Ascending aorta (tissue), 2 donors: ENCODE data around the gene SAXO2. TPM values are rescaled to one million over a fixed set of nuclear protein-coding genes. Genes with fewer than 3 reads are reported as not detected.
"Not testable (repeated sequence)": the region's sequence is repeated elsewhere in the genome, so short reads cannot be mapped to it uniquely, and the experiment has no call there.

Experiments used
- DNase-seq, 2 donors: peaks; one replicate each; pipeline ENCODE4 v3.0.0-alpha.2; 2019; ENCODE audit warnings: low spot score in 2 of 2
- H3K27ac ChIP-seq, 2 donors: fragments of 200-600 bp; sonication (generic); one replicate each; pipeline ENCODE4 v1.5.1; 2016 to 2017; ENCODE audit warnings: mild to moderate bottlenecking in 1 of 2
- H3K27me3 ChIP-seq: fragments of 200-600 bp; sonication (generic); one replicate; pipeline ENCODE4 v1.5.1; 2017
- H3K36me3 ChIP-seq, 2 donors: fragments of 200-600 bp; sonication (generic); one replicate each; pipeline ENCODE4 v1.5.1; 2016
- H3K4me1 ChIP-seq, 2 donors: fragments of 200-600 bp; sonication (generic); one replicate each; pipeline ENCODE4 v1.5.1; 2016 to 2017; ENCODE audit warnings: mild to moderate bottlenecking in 1 of 2
- H3K4me3 ChIP-seq, 2 donors: fragments of 200-600 bp; sonication (generic); one replicate each; pipeline ENCODE4 v1.5.1; 2016 to 2017; ENCODE audit warnings: mild to moderate bottlenecking in 1 of 2
- H3K9me3 ChIP-seq, 2 donors: fragments of 200-600 bp; sonication (generic); one replicate each; pipeline ENCODE4 v1.5.1; 2016
- intact Hi-C: fragments of 100-400 bp; cut with DNase I; formaldehyde crosslinking; loops from one replicate; pipeline ENCODE4 v1.15.1; 2023
- total RNA-seq: library from RNA; depleted of rRNA; stranded (reverse); fragments of >200 nt; gene quantifications from one replicate; pipeline ENCODE4 v1.1.0, GENCODE V29; 2016
- TF ChIP-seq, protein P1 (sequence below), 3 experiments: fragments of 200-600 bp in 2 of 3; fragments of 450-650 bp in 1 of 3; sonication (generic) in 2 of 3; IDR thresholded peaks; one replicate each; pipeline ENCODE4 v1.5.1; 2016 to 2019; ENCODE audit warnings: antibody characterized with exemption in 3 of 3, mild to moderate bottlenecking in 1 of 3, moderate library complexity in 1 of 3

Gene SAXO2
- total RNA-seq, 1 donor from 2014 or later, result not detected

DNA sequence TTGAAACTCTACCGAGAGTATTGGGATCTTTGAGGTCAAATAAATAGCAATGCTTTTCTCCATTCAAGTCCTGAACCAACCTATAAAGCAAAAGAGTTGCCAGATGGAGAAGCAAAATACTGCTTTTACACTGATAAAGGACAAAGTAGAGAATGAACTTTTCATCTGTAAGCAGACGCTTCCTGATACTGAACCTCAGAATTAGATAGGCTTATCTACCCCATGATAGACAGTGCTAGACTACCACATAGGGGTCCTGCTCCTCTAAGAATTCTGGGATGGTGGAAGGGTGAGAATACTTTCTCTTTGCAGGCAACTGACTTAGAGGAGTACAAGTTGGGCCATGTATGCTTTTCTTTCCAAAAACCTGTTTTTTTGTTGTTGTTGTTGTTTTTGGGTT is 9.5 kb downstream of the SAXO2 start:
- no peak for DNase-seq
- TF ChIP-seq, protein P1, sequence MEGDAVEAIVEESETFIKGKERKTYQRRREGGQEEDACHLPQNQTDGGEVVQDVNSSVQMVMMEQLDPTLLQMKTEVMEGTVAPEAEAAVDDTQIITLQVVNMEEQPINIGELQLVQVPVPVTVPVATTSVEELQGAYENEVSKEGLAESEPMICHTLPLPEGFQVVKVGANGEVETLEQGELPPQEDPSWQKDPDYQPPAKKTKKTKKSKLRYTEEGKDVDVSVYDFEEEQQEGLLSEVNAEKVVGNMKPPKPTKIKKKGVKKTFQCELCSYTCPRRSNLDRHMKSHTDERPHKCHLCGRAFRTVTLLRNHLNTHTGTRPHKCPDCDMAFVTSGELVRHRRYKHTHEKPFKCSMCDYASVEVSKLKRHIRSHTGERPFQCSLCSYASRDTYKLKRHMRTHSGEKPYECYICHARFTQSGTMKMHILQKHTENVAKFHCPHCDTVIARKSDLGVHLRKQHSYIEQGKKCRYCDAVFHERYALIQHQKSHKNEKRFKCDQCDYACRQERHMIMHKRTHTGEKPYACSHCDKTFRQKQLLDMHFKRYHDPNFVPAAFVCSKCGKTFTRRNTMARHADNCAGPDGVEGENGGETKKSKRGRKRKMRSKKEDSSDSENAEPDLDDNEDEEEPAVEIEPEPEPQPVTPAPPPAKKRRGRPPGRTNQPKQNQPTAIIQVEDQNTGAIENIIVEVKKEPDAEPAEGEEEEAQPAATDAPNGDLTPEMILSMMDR (IDR thresholded peaks at IDR 0.05), result no peak

DNA sequence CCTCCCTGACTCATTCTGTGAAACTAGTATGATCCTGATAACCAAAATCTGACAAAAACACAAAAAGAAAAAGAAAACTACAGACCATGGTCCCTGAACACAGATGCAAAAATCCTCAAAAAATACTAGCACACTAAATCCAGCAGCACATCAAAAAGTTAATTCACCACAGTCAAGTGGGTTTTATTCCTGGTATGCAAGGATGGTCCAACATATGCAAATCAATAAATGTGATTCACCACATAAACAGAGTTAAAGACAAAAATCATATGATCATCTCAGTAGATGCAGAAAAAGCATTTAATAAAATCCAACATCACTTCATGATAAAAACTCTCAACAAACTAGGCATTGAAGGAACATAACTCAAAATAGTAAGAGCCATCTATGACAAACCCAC is 12.8 kb downstream of the SAXO2 start:
- TF ChIP-seq, protein P1 (IDR thresholded peaks at IDR 0.05), result no peak
- Histone ChIP-seq H3K27me3 (no peaks in the 10 kb centered on the region), H3K27ac (no peak overlapping the region), H3K4me3 (no peak overlapping the region), H3K4me1 (no peaks in the 10 kb centered on the region), H3K9me3 (peaks cover 0 to 12% of the 10 kb centered on the region in 2 donors), H3K36me3 (no peaks in the 10 kb centered on the region)
- intact Hi-C loops, result no loop called here
- DNase-seq, result no peak

More for the DNA sequence above, 9.5 kb downstream of the SAXO2 start:
- Histone ChIP-seq H3K9me3 (peaks cover 0 to 11% of the 10 kb centered on the region in 2 donors), H3K36me3 (no peaks in the 10 kb centered on the region), H3K4me3 (no peak overlapping the region), H3K27ac (no peak overlapping the region), H3K27me3 (no peaks in the 10 kb centered on the region), H3K4me1 (no peaks in the 10 kb centered on the region)
- intact Hi-C loops, result no loop called here

DNA sequence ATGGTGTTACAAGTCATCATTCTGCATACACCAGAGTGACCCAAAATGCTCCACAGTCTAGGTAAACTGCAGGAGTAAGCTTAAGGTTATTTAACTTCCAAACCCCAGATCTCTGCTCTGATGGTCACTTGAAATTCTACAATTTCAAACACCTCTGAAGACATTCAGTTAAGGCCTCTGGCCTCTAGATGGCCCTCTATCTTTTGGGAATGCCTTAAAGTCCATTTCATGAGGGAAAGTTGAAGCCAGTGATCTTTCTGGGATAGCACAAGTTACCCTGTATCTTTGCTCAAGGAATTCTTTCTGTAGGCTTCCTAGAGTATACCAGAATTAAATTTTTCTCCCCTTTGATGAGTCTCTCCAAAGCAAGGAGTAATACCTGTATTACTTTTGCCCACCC is 18.7 kb downstream of the SAXO2 start:
- H3K9me3 ChIP-seq, H3K36me3 ChIP-seq, intact Hi-C loops, H3K4me3 ChIP-seq, H3K27ac ChIP-seq, H3K27me3 ChIP-seq, DNase-seq, H3K4me1 ChIP-seq: not testable (repeated sequence)

DNA sequence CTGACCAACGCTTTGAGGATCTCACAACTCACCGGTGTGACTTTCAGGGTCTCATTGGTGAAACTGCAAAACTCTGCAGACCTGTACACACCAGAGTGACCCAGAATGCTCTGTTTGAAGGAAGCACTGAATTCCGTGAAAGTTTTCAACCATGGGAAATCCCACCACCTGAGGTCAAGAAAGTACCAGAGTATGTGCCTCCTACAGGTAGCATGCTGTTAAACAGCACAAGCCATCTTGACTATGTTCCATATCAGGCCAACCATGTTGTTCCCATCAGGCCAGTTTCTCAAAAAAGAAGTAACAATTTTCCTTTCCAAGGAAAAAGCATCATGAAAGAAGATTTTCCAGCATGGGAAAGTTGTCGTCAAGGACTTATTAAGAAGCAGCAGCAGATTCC is 19.8 kb downstream of the SAXO2 start:
- H3K36me3 ChIP-seq, H3K9me3 ChIP-seq, H3K4me1 ChIP-seq, H3K27ac ChIP-seq, intact Hi-C loops, DNase-seq, H3K27me3 ChIP-seq, H3K4me3 ChIP-seq: not testable (repeated sequence)

DNA sequence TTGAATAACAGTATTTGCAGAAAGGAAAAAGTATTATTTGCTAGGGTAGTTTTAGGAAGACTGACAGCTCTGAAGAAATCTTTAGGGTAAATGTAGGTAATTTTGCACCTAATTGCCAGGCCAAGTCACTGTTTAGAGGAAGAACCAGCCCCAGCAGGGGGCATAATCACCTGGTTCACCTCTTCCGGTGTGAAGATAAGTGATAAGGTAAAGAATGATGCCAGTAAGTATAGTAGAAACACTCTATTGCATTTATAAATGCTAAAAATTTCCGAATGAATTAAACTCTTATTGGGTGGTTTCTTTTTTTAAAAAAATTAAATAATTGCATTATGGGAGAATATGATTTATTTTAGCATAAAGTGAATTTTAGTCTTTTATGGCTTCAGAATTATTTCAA is 21.8 kb downstream of the SAXO2 start:
- intact Hi-C loops, H3K4me3 ChIP-seq, H3K27ac ChIP-seq, H3K4me1 ChIP-seq, H3K9me3 ChIP-seq, H3K36me3 ChIP-seq, H3K27me3 ChIP-seq, DNase-seq: not testable (repeated sequence)

DNA sequence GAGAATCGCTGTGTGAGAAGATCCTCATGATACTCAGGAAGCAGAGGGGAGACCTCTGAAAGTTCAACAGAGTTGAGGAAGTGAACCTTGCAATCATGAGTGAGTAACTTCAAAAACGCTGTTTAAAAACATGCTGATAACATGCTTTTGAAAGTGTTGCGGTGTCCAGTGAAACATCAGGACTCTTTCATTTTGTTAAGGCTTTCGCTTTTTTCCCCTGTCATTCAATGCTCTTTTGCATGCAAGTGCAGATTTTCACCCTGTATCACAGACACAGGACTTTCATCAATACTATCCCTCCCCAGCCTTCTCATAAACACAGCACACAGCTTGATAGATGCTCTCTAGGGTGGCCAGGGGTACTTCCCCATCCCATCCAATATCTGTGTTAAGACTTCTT is 23.9 kb downstream of the SAXO2 start:
- intact Hi-C loops, H3K27me3 ChIP-seq, H3K36me3 ChIP-seq, H3K9me3 ChIP-seq, H3K27ac ChIP-seq, DNase-seq, H3K4me1 ChIP-seq, H3K4me3 ChIP-seq: not testable (repeated sequence)

DNA sequence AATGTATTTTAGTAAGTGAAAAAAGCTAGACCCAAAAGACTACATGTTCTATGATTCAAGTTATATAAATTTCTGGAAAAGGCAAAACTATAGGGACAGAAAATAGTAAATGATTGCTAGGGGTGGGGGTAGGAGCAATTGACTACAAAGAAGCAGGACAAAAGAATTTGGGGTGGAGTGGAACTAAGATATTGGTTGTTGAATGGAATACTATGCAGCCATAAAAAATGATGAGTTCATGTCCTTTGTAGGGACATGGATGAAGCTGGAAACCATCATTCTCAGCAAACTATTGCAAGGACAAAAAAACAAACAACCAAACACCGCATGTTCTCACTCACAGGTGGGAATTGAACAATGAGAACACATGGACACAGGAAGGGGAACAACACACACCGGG is 25.6 kb downstream of the SAXO2 start:
- H3K27ac ChIP-seq, H3K4me1 ChIP-seq, H3K4me3 ChIP-seq, H3K9me3 ChIP-seq, intact Hi-C loops, DNase-seq, H3K27me3 ChIP-seq, H3K36me3 ChIP-seq: not testable (repeated sequence)

DNA sequence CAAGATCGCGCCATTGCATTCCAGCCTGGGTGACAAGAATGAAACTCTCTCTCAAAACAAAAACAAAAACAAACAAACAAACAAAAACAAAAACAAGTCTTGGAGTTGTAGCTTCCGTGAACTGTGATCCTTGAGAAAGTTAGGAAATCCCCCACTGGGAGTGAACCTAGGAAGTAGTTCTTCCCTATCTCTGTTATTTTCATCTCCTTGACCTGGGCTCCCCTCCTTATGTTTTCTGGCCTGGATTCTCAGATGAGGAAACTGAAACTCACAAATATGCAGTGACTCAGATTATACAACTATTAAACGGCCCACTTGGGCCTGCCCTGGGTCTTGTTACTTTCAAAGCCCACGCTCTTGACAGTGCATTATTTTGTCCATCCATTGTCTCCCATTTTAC is 29.7 kb downstream of the SAXO2 start:
- H3K36me3 ChIP-seq, result no peaks in the 10 kb centered on the region
- no peaks in the 10 kb centered on the region for H3K27me3 ChIP-seq
- H3K4me1 ChIP-seq, result no peaks in the 10 kb centered on the region
- H3K27ac ChIP-seq, result no peak overlapping the region
- no peaks in the 10 kb centered on the region for H3K9me3 ChIP-seq
- DNase-seq, result no peak
- H3K4me3 ChIP-seq, result no peak overlapping the region
- TF ChIP-seq, protein P1 (IDR thresholded peaks at IDR 0.05), result no peak
- intact Hi-C loops, result no loop called here
